HEK293 (cell line): ENCODE measurements around the gene GARIN5B.
A peak's percentile ranks its signal among the peaks of the same experiment; 100 is the strongest.

Source experiments
- CTCF ChIA-PET: fragments of 350-600 bp; formaldehyde crosslinking; extraction: SDS; loops from one replicate; lab custom pipeline; 2021; ENCODE audit warnings: antibody characterized with exemption; lab: Yijun Ruan, JAX
- POLR2A ChIA-PET: fragments of 300-600 bp; formaldehyde crosslinking; extraction: SDS; loops from one replicate; lab custom pipeline; 2020; ENCODE audit warnings: antibody characterized with exemption, inconsistent platforms; lab: Yijun Ruan, JAX
- H3K27ac ChIP-seq: fragments of 200-500 bp; sonication (Bioruptor generic); 2 replicates; pipeline ENCODE4 v1.5.1; 2014; ENCODE audit warnings: low read depth, low read length, control low read depth, inconsistent platforms; ENCODE audit errors: extremely low read depth
- H3K36me3 ChIP-seq, 2 experiments: fragments of 200-500 bp in 1 of 2; sonication (Bioruptor generic) in 1 of 2; 1 replicate in 1 of 2; 2 replicates in 1 of 2; pipeline ENCODE4 v1.5.1; 2014 to 2017; ENCODE audit warnings: inconsistent platforms in 2 of 2, low read length in 2 of 2; ENCODE audit not compliant: control insufficient read depth in 2 of 2, insufficient read depth in 1 of 2
- H3K4me1 ChIP-seq: fragments of 200-500 bp; sonication (Bioruptor generic); 2 replicates; pipeline ENCODE4 v1.5.1; 2014; ENCODE audit warnings: mild to moderate bottlenecking, low read length, inconsistent platforms; ENCODE audit not compliant: control insufficient read depth, insufficient read depth
- H3K4me3 ChIP-seq: 2 replicates; pipeline ENCODE4 v1.5.1; 2011; ENCODE audit warnings: low read depth, mild to moderate bottlenecking, control low read depth, low read length, moderate library complexity
- H3K9me3 ChIP-seq: fragments of 200-500 bp; sonication (Bioruptor generic); 2 replicates; pipeline ENCODE4 v1.5.1; 2014; ENCODE audit warnings: low read depth, low read length, inconsistent platforms; ENCODE audit not compliant: control insufficient read depth, insufficient read depth
- BCL11A ChIP-seq: fragments of 450-650 bp; formaldehyde crosslinking; IDR thresholded peaks from 2 replicates; pipeline ENCODE4 v1.5.1; 2016; ENCODE audit warnings: low read depth, missing biosample characterization, missing genetic modification characterization
- ELK4 ChIP-seq: IDR thresholded peaks from 2 replicates; pipeline ENCODE4 v1.6.1; 2011; ENCODE audit warnings: mild to moderate bottlenecking, low read depth, low read length, borderline replicate concordance
- IKZF3 ChIP-seq: fragments of 450-650 bp; IDR thresholded peaks from 2 replicates; pipeline ENCODE4 v1.5.0; 2018; ENCODE audit warnings: missing biosample characterization, mild to moderate bottlenecking, missing genetic modification characterization, moderate library complexity
- PRDM6 ChIP-seq: fragments of 450-650 bp; formaldehyde crosslinking; IDR thresholded peaks from 2 replicates; pipeline ENCODE4 v1.5.1; 2017; ENCODE audit warnings: missing biosample characterization, missing genetic modification characterization
- SCRT1 ChIP-seq: fragments of 450-650 bp; formaldehyde crosslinking; IDR thresholded peaks from 2 replicates; pipeline ENCODE4 v1.5.1; 2016; ENCODE audit warnings: missing biosample characterization, missing genetic modification characterization, borderline replicate concordance
- TSHZ1 ChIP-seq: fragments of 450-650 bp; formaldehyde crosslinking; IDR thresholded peaks from 2 replicates; pipeline ENCODE4 v1.5.1; 2016; ENCODE audit warnings: missing biosample characterization, missing genetic modification characterization, borderline replicate concordance
- WT1 ChIP-seq: fragments of 450-650 bp; formaldehyde crosslinking; IDR thresholded peaks from 2 replicates; pipeline ENCODE4 v1.5.1; 2016; ENCODE audit warnings: missing biosample characterization, missing genetic modification characterization
- ZBTB10 ChIP-seq: fragments of 450-650 bp; formaldehyde crosslinking; IDR thresholded peaks from 2 replicates; pipeline ENCODE4 v1.5.1; 2016; ENCODE audit warnings: missing biosample characterization, missing genetic modification characterization
- ZBTB11 ChIP-seq: fragments of 450-650 bp; formaldehyde crosslinking; conservative IDR thresholded peaks from 2 replicates; pipeline ENCODE4 v1.5.1; 2016; ENCODE audit warnings: low read depth, missing biosample characterization, missing genetic modification characterization
- ZFP37 ChIP-seq: fragments of 450-650 bp; formaldehyde crosslinking; IDR thresholded peaks from 2 replicates; pipeline ENCODE4 v1.5.1; 2016; ENCODE audit warnings: missing biosample characterization, missing genetic modification characterization
- ZNF132 ChIP-seq: fragments of 450-650 bp; formaldehyde crosslinking; IDR thresholded peaks from 2 replicates; pipeline ENCODE4 v1.5.1; 2017; ENCODE audit warnings: missing biosample characterization, missing genetic modification characterization, borderline replicate concordance
- ZNF138 ChIP-seq: fragments of 450-650 bp; formaldehyde crosslinking; IDR thresholded peaks from 2 replicates; pipeline ENCODE4 v1.5.1; 2016; ENCODE audit warnings: missing biosample characterization, missing genetic modification characterization, borderline replicate concordance
- ZNF175 ChIP-seq: fragments of 450-650 bp; formaldehyde crosslinking; IDR thresholded peaks from 2 replicates; pipeline ENCODE4 v1.5.1; 2016; ENCODE audit warnings: missing biosample characterization, missing genetic modification characterization
- ZNF239 ChIP-seq: fragments of 450-650 bp; formaldehyde crosslinking; IDR thresholded peaks from 2 replicates; pipeline ENCODE4 v1.5.1; 2016; ENCODE audit warnings: missing biosample characterization, missing genetic modification characterization
- ZNF274 ChIP-seq, 2 experiments: fragments of 200-500 bp in 1 of 2; fragments of 450-650 bp in 1 of 2; sonication (Bioruptor generic) in 1 of 2; formaldehyde crosslinking in 1 of 2; IDR thresholded peaks; 2 replicates each; pipeline versions ENCODE4 v1.5.1 to v1.6.1; 2014 to 2016; ENCODE audit warnings: borderline replicate concordance in 1 of 2, inconsistent platforms in 1 of 2, low read length in 1 of 2, missing biosample characterization in 1 of 2, missing genetic modification characterization in 1 of 2
- ZNF341 ChIP-seq: fragments of 450-650 bp; formaldehyde crosslinking; IDR thresholded peaks from 2 replicates; pipeline ENCODE4; 2016; ENCODE audit warnings: low read depth, missing biosample characterization, missing genetic modification characterization
- ZNF366 ChIP-seq: fragments of 450-650 bp; formaldehyde crosslinking; conservative IDR thresholded peaks from 2 replicates; pipeline ENCODE4 v1.5.1; 2016; ENCODE audit warnings: missing biosample characterization, missing genetic modification characterization
- ZNF433 ChIP-seq: fragments of 450-650 bp; formaldehyde crosslinking; IDR thresholded peaks from 2 replicates; pipeline ENCODE4 v1.5.1; 2016; ENCODE audit warnings: missing biosample characterization, missing genetic modification characterization, low read depth
- ZNF510 ChIP-seq: fragments of 450-650 bp; formaldehyde crosslinking; IDR thresholded peaks from 2 replicates; pipeline ENCODE4 v1.5.1; 2018; ENCODE audit warnings: mild to moderate bottlenecking, missing genetic modification characterization, missing biosample characterization; ENCODE audit not compliant: insufficient replicate concordance
- ZNF558 ChIP-seq: fragments of 450-650 bp; formaldehyde crosslinking; IDR thresholded peaks from 2 replicates; pipeline ENCODE4 v1.5.1; 2016; ENCODE audit warnings: missing biosample characterization, missing genetic modification characterization
- ZNF624 ChIP-seq: fragments of 450-650 bp; formaldehyde crosslinking; IDR thresholded peaks from 2 replicates; pipeline ENCODE4 v1.5.1; 2017; ENCODE audit warnings: missing biosample characterization, missing genetic modification characterization
- ZNF629 ChIP-seq: fragments of 450-650 bp; formaldehyde crosslinking; IDR thresholded peaks from 2 replicates; pipeline ENCODE4 v1.5.1; 2017; ENCODE audit warnings: missing biosample characterization, missing genetic modification characterization

GARIN5B gene

GRCh38 chr19:55336101-55336500, 27.0 kb downstream of the GARIN5B start:
- Histone ChIP-seq H3K9me3 (no peaks in the 10 kb centered on the region), H3K36me3 (no peaks in the 10 kb centered on the region; a peak in 1 of 3 replicates), H3K4me3 (no peak overlapping the region), H3K27ac (no peak overlapping the region), H3K4me1 (peaks cover 12% of the 10 kb centered on the region)
- ChIA-PET CTCF (interaction anchor here (1.9 kb wide), 1 partner anchor 34 kb away, joined by 11 read pairs; no protein-coding TSS in a partner anchor), POLR2A (no interaction called here)
- no peak for TF ChIP-seq ZNF433 (tag by site-specific recombination)
- no peak for TF ChIP-seq ZNF132 (tag by site-specific recombination)
- TF ChIP-seq ZNF341, result no peak
- no peak for TF ChIP-seq ZNF510 (tag by site-specific recombination)
- TF ChIP-seq ZNF558 (tag by site-specific recombination), result no peak
- no peak for TF ChIP-seq ZNF629 (tag by site-specific recombination)
- no peak for TF ChIP-seq ZNF624 (tag by site-specific recombination)
- TF ChIP-seq ELK4, result no peak
- no peak for TF ChIP-seq ZNF175 (tag by site-specific recombination)
- TF ChIP-seq BCL11A (tag by site-specific recombination), result no peak
- no peak for TF ChIP-seq SCRT1 (tag by site-specific recombination)
- no peak for TF ChIP-seq ZNF138

GRCh38 chr19:55333870-55334269, 29.2 kb downstream of the GARIN5B start:
- Histone ChIP-seq H3K9me3 (no peaks in the 10 kb centered on the region), H3K4me3 (no peak overlapping the region), H3K27ac (no peak overlapping the region), H3K4me1 (peaks cover 3% of the 10 kb centered on the region; the same call in 1 of the 2 replicates), H3K36me3 (no peaks in the 10 kb centered on the region; a peak in 1 of 3 replicates)
- ChIA-PET POLR2A (no interaction called here), CTCF (interaction anchor here (2.3 kb wide), 1 partner anchor 84 kb away, joined by 8 read pairs; no protein-coding TSS in a partner anchor)
- TF ChIP-seq PRDM6 (tag by site-specific recombination) (no peak), ZNF274 (IDR thresholded peaks at IDR 0.05; ENCODE audit: low read length) (no peak), ZNF274 (tag by site-specific recombination; IDR thresholded peaks at IDR 0.05; ENCODE audit: borderline replicate concordance) (no peak), ZNF366 (peak; percentile 26; the same call in 1 of the 2 replicates), IKZF3 (tag by site-specific recombination) (no peak), ZFP37 (tag by site-specific recombination) (no peak), WT1 (no peak), TSHZ1 (no peak), ZNF239 (tag by site-specific recombination) (no peak), ZBTB10 (tag by site-specific recombination) (0 out of 2 replicates have a peak, but pooled peaks have one; percentile 46), ZBTB11 (tag by site-specific recombination) (no peak)
